H9 (cell line): ENCODE results near the gene URAD. TPM values are rescaled to one million over a fixed set of nuclear protein-coding genes. Genes with fewer than 3 reads are reported as not detected.

Experiments used
- DNase-seq: peaks from one replicate; pipeline ENCODE4 v3.0.0-alpha.2; 2017
- H2AFZ ChIP-seq: one replicate; pipeline ENCODE4 v1.6.1; 2013; ENCODE audit warnings: mild to moderate bottlenecking, low read length, control low read depth, moderate library complexity
- H2AK5ac ChIP-seq: 2 replicates; pipeline ENCODE4 v1.6.1; 2013; ENCODE audit warnings: low read length, control low read depth, mixed read lengths; ENCODE audit not compliant: insufficient read length
- H2BK120ac ChIP-seq: one replicate; pipeline ENCODE4 v1.6.1; 2013; ENCODE audit warnings: low read depth, mild to moderate bottlenecking, low read length, control low read depth, inconsistent platforms; ENCODE audit not compliant: poor library complexity, severe bottlenecking
- H2BK12ac ChIP-seq: 2 replicates; pipeline ENCODE4 v1.6.1; 2013; ENCODE audit warnings: low read length, control low read depth, mixed read lengths, low read depth; ENCODE audit not compliant: insufficient read length
- H2BK15ac ChIP-seq: 2 replicates; pipeline ENCODE4 v1.6.1; 2013; ENCODE audit warnings: low read depth, low read length, control low read depth
- H2BK20ac ChIP-seq: one replicate; pipeline ENCODE4 v1.6.1; 2013; ENCODE audit warnings: low read depth, mild to moderate bottlenecking, low read length, control low read depth, inconsistent platforms; ENCODE audit not compliant: poor library complexity, severe bottlenecking
- H2BK5ac ChIP-seq: 2 replicates; pipeline ENCODE4 v1.6.1; 2013; ENCODE audit warnings: low read length, control low read depth, mixed read lengths; ENCODE audit not compliant: insufficient read length
- H3K14ac ChIP-seq: 2 replicates; pipeline ENCODE4 v1.6.1; 2013; ENCODE audit warnings: low read length, control low read depth; ENCODE audit not compliant: insufficient read depth
- H3K18ac ChIP-seq: 2 replicates; pipeline ENCODE4 v1.6.1; 2013; ENCODE audit warnings: low read depth, mild to moderate bottlenecking, mixed read lengths, low read length, control low read depth; ENCODE audit not compliant: insufficient read length
- H3K23ac ChIP-seq: 2 replicates; pipeline ENCODE4 v1.6.1; 2013; ENCODE audit warnings: low read length, control low read depth, mixed read lengths, low read depth; ENCODE audit not compliant: insufficient read length
- H3K23me2 ChIP-seq: 2 replicates; pipeline ENCODE4 v1.6.1; 2013; ENCODE audit warnings: low read depth, mild to moderate bottlenecking, mixed read lengths, low read length, control low read depth; ENCODE audit not compliant: insufficient read length, poor library complexity, severe bottlenecking
- H3K27ac ChIP-seq: 2 replicates; pipeline ENCODE4 v1.5.1; 2013; ENCODE audit warnings: low read length, control low read depth, mixed read lengths, low read depth; ENCODE audit not compliant: insufficient read length
- H3K27me3 ChIP-seq: 2 replicates; pipeline ENCODE4 v1.6.1; 2013; ENCODE audit warnings: low read length, control low read depth, inconsistent platforms; ENCODE audit not compliant: insufficient read depth
- H3K4ac ChIP-seq: 2 replicates; pipeline ENCODE4 v1.6.1; 2013; ENCODE audit warnings: low read depth, mild to moderate bottlenecking, control low read depth, inconsistent platforms, low read length, moderate library complexity
- H3K4me1 ChIP-seq: 2 replicates; pipeline ENCODE4 v1.6.1; 2013; ENCODE audit warnings: low read length, control low read depth, inconsistent platforms; ENCODE audit not compliant: insufficient read depth
- H3K4me2 ChIP-seq: 2 replicates; pipeline ENCODE4 v1.6.1; 2013; ENCODE audit warnings: low read length, control low read depth, mixed read lengths; ENCODE audit not compliant: insufficient read length, insufficient read depth
- H3K56ac ChIP-seq: 2 replicates; pipeline ENCODE4 v1.6.1; 2013; ENCODE audit warnings: low read depth, mild to moderate bottlenecking, mixed read lengths, low read length, control low read depth; ENCODE audit not compliant: insufficient read length
- H3K79me1 ChIP-seq: 2 replicates; pipeline ENCODE4 v1.6.1; 2013; ENCODE audit warnings: low read depth, mild to moderate bottlenecking, moderate library complexity, low read length, control low read depth, inconsistent platforms; ENCODE audit not compliant: insufficient read depth, poor library complexity, severe bottlenecking
- H3K79me2 ChIP-seq: 2 replicates; pipeline ENCODE4 v1.6.1; 2013; ENCODE audit warnings: low read length, control low read depth, inconsistent platforms; ENCODE audit not compliant: insufficient read depth
- H3K9ac ChIP-seq: 2 replicates; pipeline ENCODE4 v1.6.1; 2013; ENCODE audit warnings: low read length, control low read depth, mixed read lengths; ENCODE audit not compliant: insufficient read length; ENCODE audit errors: extremely low read depth
- H3K9me3 ChIP-seq: one replicate; pipeline ENCODE4 v1.6.1; 2013; ENCODE audit warnings: low read depth, low read length, inconsistent platforms; ENCODE audit not compliant: control insufficient read depth
- H3T11ph ChIP-seq: one replicate; pipeline ENCODE4 v1.6.1; 2013; ENCODE audit warnings: mild to moderate bottlenecking, low read length, control low read depth, inconsistent platforms
- H4K20me1 ChIP-seq: one replicate; pipeline ENCODE4 v1.6.1; 2013; ENCODE audit not compliant: control insufficient read depth, insufficient read length, insufficient read depth
- H4K5ac ChIP-seq: 2 replicates; pipeline ENCODE4 v1.6.1; 2013; ENCODE audit warnings: low read depth, mild to moderate bottlenecking, mixed read lengths, low read length, control low read depth; ENCODE audit not compliant: insufficient read length
- H4K8ac ChIP-seq: replicated peaks from 2 replicates; pipeline ENCODE4 v1.6.1; 2013; ENCODE audit warnings: low read length, control low read depth, mixed read lengths, low read depth; ENCODE audit not compliant: insufficient read length
- H4K91ac ChIP-seq: 2 replicates; pipeline ENCODE4 v1.6.1; 2013; ENCODE audit warnings: low read depth, mild to moderate bottlenecking, moderate library complexity, mixed read lengths, low read length, control low read depth; ENCODE audit not compliant: insufficient read length
- H3K27ac Mint-ChIP-seq, 3 experiments: 2 replicates in 2 of 3; 3 replicates in 1 of 3; pipeline ENCODE4 v1.8.0; 2020 to 2021; ENCODE audit warnings: mixed read lengths in 3 of 3, mild to moderate bottlenecking in 1 of 3, moderate library complexity in 1 of 3
- H3K27me3 Mint-ChIP-seq: 2 replicates; pipeline ENCODE4 v1.8.0; 2021; ENCODE audit warnings: low read depth, mild to moderate bottlenecking, moderate library complexity, mixed read lengths
- H3K36me3 Mint-ChIP-seq, 3 experiments: 2 replicates in 2 of 3; 3 replicates in 1 of 3; pipeline ENCODE4 v1.8.0; 2020 to 2021; ENCODE audit warnings: low read depth in 3 of 3, mixed read lengths in 3 of 3; ENCODE audit not compliant: insufficient read depth in 1 of 3
- H3K4me1 Mint-ChIP-seq, 2 experiments: 2 replicates each; pipeline ENCODE4 v1.8.0; 2020; ENCODE audit warnings: mixed read lengths in 2 of 2
- H3K4me3 Mint-ChIP-seq, 2 experiments: 2 replicates in 1 of 2; 3 replicates in 1 of 2; pipeline ENCODE4 v1.8.0; 2020 to 2021; ENCODE audit warnings: mild to moderate bottlenecking in 2 of 2, mixed read lengths in 2 of 2, moderate library complexity in 1 of 2
- H3K9me3 Mint-ChIP-seq, 2 experiments: 2 replicates in 1 of 2; 3 replicates in 1 of 2; pipeline ENCODE4 v1.8.0; 2020; ENCODE audit warnings: mild to moderate bottlenecking in 2 of 2, mixed read lengths in 2 of 2, moderate library complexity in 1 of 2
- WGBS: extraction: QIAGEN DNeasy Blood & Tissue Kit; methylation state at CpG from one replicate; pipeline ENCODE4 v1.1.7; 2013; ENCODE audit warnings: missing lambda C conversion rate, low lambda C conversion rate, mixed read lengths; ENCODE audit not compliant: insufficient read length; ENCODE audit errors: extremely low coverage; 5-methylcytosine and 5-hydroxymethylcytosine counted together
- total RNA-seq: library from RNA; stranded (reverse); gene quantifications from 2 replicates; pipeline ENCODE4 v1.2.1, GENCODE V29; 2021
- TF ChIP-seq, protein P1 (sequence below): fragments of 200-600 bp; sonication (generic); conservative IDR thresholded peaks from 3 replicates; pipeline ENCODE4 v1.8.0; 2021; ENCODE audit warnings: antibody characterized with exemption, mild to moderate bottlenecking

Gene URAD
- total RNA-seq, 1 experiment from 2014 or later: not detected

DNA sequence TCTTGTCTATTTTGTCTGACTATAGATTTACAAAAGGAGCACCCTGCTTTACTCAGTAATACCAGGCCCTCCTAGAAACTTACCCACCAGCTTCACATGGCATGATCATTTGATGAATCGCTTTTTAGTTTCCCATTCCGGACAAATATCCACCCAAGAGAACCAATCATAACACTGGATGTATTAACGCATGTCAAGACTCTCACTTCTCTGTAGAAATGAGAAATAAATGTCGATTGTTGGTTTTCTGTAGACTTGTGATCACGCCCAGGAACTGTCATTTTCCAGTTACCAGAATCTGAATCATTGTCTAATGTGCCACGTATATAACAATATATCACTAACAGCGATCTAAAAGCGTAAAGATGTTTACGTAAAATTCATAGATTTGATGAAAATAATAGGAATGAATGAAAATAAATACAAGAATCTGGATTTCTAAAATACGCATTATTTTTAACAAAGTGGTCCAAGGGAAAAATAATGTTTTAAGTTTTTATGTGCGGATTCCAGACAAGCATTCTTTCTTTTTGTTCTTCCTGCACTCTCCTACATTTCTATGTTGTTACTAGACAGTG lies 33.4 kb downstream of the URAD start:
- Mint-ChIP-seq H3K27me3 (peaks cover 98% of the 10 kb centered on the region), H3K36me3 (no peaks in the 10 kb centered on the region), H3K4me3 (no peak overlapping the region), H3K9me3 (peaks cover 5 to 10% of the 10 kb centered on the region in 2 experiments; a peak in 3 of 5 replicates), H3K27ac (no peak overlapping the region), H3K4me1 (peaks cover 0 to 13% of the 10 kb centered on the region in 2 experiments; a peak in 2 of 4 replicates)
- Histone ChIP-seq H3K9me3 (no peaks in the 10 kb centered on the region), H3K56ac (no peak overlapping the region), H3K79me2 (no peaks in the 10 kb centered on the region), H2AFZ (no peak overlapping the region), H3T11ph (no peak overlapping the region), H4K20me1 (no peaks in the 10 kb centered on the region), H2BK12ac (no peak overlapping the region), H3K4me1 (no peaks in the 10 kb centered on the region; the same call in 1 of the 2 replicates), H3K9ac (no peak overlapping the region), H4K5ac (no peak overlapping the region), H2BK5ac (no peak overlapping the region), H4K91ac (no peak overlapping the region), H3K14ac (no peak overlapping the region), H3K27ac (no peak overlapping the region), H2AK5ac (no peak overlapping the region), H2BK15ac (no peak overlapping the region), H3K79me1 (no peaks in the 10 kb centered on the region), H3K4ac (no peak overlapping the region), H2BK20ac (no peak overlapping the region), H3K23ac (no peak overlapping the region), H2BK120ac (no peak overlapping the region), H3K18ac (no peak overlapping the region), H4K8ac (no peak overlapping the region), H3K23me2 (peaks cover 7% of the 10 kb centered on the region), H3K27me3 (peaks cover 78% of the 10 kb centered on the region), H3K4me2 (peak overlapping the region; percentile 65)
- DNase-seq: no peak
- 100% methylated on average over 2 of the region's 11 CpGs for WGBS
- TF ChIP-seq, protein P1, sequence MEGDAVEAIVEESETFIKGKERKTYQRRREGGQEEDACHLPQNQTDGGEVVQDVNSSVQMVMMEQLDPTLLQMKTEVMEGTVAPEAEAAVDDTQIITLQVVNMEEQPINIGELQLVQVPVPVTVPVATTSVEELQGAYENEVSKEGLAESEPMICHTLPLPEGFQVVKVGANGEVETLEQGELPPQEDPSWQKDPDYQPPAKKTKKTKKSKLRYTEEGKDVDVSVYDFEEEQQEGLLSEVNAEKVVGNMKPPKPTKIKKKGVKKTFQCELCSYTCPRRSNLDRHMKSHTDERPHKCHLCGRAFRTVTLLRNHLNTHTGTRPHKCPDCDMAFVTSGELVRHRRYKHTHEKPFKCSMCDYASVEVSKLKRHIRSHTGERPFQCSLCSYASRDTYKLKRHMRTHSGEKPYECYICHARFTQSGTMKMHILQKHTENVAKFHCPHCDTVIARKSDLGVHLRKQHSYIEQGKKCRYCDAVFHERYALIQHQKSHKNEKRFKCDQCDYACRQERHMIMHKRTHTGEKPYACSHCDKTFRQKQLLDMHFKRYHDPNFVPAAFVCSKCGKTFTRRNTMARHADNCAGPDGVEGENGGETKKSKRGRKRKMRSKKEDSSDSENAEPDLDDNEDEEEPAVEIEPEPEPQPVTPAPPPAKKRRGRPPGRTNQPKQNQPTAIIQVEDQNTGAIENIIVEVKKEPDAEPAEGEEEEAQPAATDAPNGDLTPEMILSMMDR: no peak
